Mammary epithelial cell (primary cell): ENCODE data around the gene SAMM50.

Source experiments
- EZH2 ChIP-seq: IDR thresholded peaks from 2 replicates; pipeline ENCODE4 v1.6.1; 2012; ENCODE audit warnings: low read length, inconsistent platforms, borderline replicate concordance
- TF ChIP-seq, protein P1 (sequence below), 2 donors: IDR thresholded peaks in 1 of 2; conservative IDR thresholded peaks in 1 of 2; 2 replicates each; pipeline ENCODE4 v1.5.1; 2011 to 2012; ENCODE audit warnings: inconsistent platforms in 2 of 2, low read length in 2 of 2, mild to moderate bottlenecking in 2 of 2, control low read depth in 1 of 2, low read depth in 1 of 2; ENCODE audit not compliant: insufficient read depth in 1 of 2; ENCODE audit errors: extremely low read depth in 1 of 2

DNA sequence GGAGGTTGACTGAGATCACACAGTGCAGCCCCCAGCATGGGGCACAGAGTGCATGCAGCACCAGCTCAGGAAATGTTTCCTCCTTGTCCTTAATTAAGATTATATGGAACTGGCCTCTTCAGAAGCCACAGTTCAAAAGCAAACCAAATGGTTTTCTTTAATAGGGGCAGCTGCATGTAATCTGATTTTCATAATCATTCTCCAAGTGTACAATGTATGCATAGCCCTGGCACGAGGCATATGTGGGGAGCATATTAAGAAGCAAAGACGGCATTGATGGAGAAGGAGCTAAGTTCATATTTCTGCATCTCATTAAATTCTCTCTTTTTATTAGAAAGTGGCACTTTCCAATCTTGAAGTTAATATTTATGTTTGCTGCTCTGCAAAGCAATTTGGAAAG is 59.0 kb downstream of the SAMM50 start:
- TF ChIP-seq, protein P1, sequence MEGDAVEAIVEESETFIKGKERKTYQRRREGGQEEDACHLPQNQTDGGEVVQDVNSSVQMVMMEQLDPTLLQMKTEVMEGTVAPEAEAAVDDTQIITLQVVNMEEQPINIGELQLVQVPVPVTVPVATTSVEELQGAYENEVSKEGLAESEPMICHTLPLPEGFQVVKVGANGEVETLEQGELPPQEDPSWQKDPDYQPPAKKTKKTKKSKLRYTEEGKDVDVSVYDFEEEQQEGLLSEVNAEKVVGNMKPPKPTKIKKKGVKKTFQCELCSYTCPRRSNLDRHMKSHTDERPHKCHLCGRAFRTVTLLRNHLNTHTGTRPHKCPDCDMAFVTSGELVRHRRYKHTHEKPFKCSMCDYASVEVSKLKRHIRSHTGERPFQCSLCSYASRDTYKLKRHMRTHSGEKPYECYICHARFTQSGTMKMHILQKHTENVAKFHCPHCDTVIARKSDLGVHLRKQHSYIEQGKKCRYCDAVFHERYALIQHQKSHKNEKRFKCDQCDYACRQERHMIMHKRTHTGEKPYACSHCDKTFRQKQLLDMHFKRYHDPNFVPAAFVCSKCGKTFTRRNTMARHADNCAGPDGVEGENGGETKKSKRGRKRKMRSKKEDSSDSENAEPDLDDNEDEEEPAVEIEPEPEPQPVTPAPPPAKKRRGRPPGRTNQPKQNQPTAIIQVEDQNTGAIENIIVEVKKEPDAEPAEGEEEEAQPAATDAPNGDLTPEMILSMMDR (conservative IDR thresholded peaks at IDR 0.05 in 1 of 2, IDR thresholded peaks at IDR 0.05 in 1 of 2; ENCODE audit: extremely low read depth in 1 of 2, insufficient read depth in 1 of 2, low read depth in 1 of 2, low read length in 2 of 2), result no peak
- no peak for TF ChIP-seq EZH2
